ENCODE measurements around the gene FTMT.

- no peak for TF ChIP-seq CTCF (IDR thresholded peaks at IDR 0.05 in 4 of 5, conservative IDR thresholded peaks at IDR 0.05 in 1 of 5)
- no peak for TF ChIP-seq POLR2A (IDR thresholded peaks at IDR 0.05)
These were observed at the start of gene FTMT for GRCh38 chr5:121851643-121852574.

Data from gastrocnemius medialis (tissue), 4 donors.